Stimulated activated CD4-positive, alpha-beta T cell treated with anti-CD3 and anti-CD28 coated beads, Interleukin-12 subunit alpha, Interleukin-12 subunit beta, amount 100 ng/mL, for 48 hours (primary cell): ENCODE data around the gene PKN3.

Experiments used
- DNase-seq, 3 donors: peaks; one replicate each; pipeline ENCODE4 v3.0.0-alpha.2; 2020; ENCODE audit warnings: low read depth in 2 of 3, low spot score in 1 of 3

Gene PKN3

DNA sequence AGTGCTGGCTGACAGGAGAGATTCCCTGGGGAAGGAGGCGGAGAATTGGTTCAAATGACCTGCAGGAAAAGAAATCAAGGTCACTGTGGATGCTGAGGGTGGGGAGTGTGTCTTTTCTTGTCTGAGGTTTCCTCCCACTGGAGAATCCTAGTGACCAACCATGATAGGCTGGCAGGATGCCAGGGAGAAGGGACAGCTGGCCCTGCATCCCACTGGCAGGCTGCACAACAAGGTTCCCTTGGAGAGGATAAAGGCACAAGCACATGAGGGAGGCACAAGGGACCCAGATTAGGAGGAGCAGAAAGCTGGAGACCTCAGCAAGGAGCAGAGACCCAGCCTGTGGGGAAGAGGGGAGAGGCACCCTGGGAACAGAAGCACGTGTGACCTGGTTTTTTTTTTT is 33.1 kb downstream of the PKN3 start:
- DNase-seq: no peak

DNA sequence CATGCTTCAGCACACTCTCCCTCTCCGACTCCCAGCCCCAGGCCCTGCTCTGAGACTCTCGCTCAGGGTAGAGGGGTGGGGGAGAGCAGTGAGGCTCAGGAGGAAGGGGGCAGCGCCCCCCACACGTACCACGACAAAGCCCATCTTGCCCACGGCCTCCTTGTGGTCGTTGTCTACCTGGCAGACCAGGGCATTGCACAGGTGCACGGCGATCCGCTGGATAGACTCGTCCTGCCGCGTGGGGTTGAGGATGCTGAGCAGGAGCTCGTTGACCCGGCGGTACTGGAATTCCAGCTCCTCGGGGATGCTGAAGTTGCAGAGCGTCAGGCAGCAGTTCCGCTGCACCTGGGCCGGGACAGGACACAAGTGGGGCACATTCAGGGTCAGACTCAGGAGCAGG is 40.1 kb downstream of the PKN3 start:
- no peak for DNase-seq

DNA sequence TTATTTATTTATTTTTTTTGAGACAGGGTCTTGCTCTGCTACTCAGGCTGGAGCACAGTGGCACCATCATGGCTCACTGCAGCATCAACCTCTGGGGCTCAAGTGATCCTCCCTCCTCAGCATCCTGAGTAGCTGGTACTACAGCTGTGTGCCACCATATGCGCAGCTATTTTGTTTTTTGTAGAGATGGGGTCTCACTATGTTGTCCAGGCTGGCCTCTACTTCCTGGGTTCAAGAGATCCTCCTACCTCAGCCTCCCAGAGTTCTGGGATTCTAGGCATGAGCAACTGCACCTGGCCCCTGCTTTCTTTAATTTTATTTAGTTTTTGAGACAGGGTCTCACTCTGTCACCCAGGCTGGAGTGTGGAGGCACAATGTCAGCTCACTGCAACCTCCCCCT is 41.1 kb downstream of the PKN3 start:
- DNase-seq: no peak

DNA sequence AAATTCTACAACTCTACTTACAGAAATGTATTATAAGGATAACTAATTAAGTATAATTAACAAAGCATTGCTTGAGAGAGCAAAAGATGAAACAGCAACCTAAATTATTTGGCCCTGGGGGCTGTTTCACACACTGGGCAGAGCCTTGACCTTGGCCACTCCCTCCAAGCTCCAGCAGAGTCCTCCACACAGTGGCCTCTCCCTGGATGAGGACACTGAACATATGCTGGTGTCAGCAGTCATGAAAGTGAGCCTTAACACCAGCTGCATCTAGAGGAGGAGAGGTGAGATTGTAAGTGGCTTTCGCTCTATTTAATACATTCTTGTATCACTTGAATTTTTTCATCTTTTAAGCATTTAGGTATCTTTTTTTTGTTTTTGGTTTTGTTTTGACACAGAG is 44.9 kb downstream of the PKN3 start:
- DNase-seq: no peak

DNA sequence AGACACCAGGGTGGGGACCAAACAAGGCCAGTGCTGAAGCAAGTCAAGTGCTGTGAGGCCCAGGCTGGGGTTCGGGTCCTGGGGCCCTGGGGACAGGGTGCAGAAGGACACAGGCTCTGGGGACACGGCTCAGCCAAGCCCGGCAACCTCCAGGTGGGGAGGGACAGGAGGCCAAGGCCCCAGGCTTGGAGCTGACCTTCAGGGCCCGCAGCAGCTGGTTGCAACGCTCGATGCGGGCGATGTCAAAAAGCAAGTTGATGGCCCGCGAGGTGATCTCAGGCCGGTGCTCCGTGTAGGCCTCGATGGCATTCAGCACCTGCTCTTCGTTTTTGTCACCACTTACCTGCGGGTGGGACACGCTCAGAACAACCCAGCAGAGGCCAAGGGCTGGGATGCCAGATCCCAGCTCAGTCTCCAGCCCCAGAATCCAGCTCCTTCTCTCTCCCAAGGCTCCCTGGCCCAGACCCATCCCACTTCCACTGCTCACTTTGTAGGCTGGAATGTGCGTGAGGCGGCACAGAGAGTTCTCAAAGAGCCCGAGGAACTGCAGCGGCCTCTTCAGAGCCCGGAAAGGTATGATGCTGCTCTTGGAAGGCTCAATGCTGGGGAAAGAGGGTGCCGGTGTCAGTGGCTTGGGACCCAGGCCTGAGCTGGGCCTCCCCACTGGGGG is 48.8 kb downstream of the PKN3 start:
- DNase-seq: no peak

DNA sequence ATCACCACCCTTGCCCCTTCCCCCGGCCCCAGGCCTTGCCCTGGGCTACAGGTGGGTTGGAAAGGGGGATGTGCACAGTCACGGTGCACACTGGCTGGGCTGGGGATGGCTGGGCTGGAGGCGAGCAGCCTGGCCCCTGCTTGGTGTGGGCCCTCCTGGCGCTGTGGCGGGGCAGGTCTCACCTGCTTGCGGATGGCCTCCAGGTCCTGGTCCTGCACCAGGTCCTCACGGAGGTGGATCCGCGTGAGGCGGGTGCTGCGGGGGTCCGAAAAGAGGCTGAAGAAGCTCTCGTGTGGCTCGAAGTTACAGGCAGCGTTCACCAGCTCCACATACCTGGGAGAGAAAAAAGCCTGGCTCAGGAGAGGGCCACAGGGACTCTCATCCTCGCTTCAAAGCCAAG is 51.3 kb downstream of the PKN3 start:
- DNase-seq: no peak

DNA sequence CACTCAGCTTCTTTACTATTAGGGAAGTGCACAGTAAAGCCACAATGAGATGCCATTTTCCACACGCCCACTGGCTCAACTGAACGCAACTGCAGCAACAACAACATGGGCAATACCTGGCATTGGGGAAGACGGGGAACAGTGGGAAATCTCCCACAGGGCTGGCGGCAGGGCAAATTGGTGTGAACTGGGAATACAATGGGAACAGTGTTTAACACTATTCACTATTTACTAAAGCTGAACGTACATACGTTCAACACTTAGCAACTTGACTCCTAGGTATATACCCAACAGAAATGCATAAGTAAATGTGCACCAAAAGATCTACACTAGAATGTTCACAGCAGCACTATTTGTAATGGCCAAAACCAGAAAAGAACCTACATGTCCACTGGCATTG is 55.3 kb downstream of the PKN3 start:
- no peak for DNase-seq

DNA sequence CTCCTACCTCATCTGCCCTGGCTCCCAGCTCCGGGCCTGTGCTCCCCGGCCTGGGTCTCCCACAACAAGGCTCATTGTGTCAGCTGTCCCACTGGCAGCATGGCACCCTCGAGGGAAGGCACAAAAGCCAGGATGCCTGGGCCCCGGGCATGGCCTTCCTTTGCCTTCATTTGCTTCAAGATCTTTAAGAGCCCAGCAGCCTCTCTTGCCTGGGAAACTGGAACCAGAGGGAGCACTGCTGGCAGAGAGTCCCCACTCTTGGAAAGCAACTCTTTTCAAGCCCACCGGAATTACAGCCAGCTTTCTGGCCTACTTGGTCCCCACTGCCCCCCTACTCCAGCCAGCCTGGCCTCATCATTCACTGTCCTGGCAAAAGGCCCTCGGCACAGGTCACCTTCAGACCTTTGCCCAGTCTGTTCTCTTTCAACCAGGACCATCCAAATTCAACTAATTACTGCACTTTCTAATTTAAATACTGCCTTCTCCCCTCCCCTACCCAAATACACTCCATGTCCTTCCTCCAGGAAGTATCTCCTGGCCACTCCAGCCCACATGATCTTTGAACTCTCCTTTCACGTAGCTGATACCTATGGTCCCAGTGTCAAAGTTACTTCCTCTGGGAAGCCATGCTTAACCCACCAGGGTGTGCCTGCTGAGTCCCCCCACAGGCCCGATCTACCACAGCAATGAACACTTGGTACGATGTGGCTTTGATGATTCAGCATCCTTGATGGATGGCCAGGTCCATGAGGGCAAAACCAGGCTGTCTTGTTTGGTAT is 60.6 kb downstream of the PKN3 start:
- DNase-seq: no peak

DNA sequence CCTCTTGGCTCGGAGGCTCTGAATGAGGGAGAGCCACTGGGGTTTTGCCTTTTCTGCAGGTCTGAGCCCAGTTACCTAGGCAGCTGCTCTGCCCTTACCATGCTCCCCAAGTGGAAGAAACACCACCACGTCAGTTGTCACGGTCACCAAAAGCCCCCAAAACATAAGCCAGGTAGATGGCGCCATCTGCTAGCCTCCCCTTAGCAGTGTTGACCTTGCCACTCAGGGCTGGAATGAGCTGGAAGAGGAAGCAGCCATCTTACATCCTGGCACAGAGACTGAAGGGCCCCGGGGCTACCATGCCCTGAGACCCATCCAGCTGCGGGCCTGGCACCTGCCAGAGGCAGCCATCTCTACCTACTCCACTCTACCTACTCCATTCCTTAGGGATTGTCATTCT is 62.1 kb downstream of the PKN3 start:
- no peak for DNase-seq

DNA sequence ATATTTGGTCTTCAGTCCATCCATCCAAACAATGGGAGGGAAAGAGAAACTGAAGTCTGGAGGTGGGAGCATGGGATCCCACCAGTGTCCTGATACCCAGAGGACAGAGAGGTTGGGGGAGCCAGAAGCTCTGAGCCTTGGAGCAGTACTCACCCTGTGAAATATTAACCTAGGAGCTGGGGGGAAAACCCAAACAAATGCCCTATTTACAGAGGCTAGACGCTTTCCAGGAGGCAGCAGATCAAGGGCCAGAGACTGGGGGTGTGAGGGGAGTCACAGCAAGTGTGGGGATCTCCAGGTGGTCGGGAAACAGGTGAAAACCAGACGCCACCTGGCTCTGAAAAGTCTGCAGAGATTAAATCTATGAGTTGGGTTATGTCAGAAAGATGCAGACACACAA is 63.2 kb downstream of the PKN3 start:
- DNase-seq: no peak

DNA sequence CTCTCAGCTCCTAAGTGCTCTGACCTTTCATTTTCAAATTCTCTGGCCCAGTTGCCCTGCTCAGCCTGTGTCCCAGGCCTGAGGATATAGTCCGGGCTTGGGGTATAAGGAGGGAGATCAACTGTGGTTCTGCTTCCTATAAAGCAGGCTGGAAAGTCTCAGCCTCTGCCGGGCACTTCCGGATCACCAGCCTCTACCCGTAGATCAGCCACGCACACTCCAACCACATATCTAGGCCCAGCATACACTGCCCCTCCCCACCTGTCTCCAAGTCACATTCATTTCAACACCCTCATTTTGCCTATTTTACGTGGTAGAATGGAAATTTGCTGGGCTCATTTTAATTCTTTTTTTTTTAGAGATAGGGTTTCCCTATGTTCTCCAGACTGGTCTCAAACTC is 66.3 kb downstream of the PKN3 start:
- DNase-seq: no peak
